ENCODE data around the gene EPB42. TPM values are rescaled to one million over a fixed set of nuclear protein-coding genes. Genes with fewer than 3 reads are reported as not detected.
A peak's percentile ranks its signal among the peaks of the same experiment; 100 is the strongest.

The EPB42 gene
- polyA plus RNA-seq, 1 donor (not counting 4 experiments of a cell fraction or from before 2014, with no cell fraction given): not detected

DNA sequence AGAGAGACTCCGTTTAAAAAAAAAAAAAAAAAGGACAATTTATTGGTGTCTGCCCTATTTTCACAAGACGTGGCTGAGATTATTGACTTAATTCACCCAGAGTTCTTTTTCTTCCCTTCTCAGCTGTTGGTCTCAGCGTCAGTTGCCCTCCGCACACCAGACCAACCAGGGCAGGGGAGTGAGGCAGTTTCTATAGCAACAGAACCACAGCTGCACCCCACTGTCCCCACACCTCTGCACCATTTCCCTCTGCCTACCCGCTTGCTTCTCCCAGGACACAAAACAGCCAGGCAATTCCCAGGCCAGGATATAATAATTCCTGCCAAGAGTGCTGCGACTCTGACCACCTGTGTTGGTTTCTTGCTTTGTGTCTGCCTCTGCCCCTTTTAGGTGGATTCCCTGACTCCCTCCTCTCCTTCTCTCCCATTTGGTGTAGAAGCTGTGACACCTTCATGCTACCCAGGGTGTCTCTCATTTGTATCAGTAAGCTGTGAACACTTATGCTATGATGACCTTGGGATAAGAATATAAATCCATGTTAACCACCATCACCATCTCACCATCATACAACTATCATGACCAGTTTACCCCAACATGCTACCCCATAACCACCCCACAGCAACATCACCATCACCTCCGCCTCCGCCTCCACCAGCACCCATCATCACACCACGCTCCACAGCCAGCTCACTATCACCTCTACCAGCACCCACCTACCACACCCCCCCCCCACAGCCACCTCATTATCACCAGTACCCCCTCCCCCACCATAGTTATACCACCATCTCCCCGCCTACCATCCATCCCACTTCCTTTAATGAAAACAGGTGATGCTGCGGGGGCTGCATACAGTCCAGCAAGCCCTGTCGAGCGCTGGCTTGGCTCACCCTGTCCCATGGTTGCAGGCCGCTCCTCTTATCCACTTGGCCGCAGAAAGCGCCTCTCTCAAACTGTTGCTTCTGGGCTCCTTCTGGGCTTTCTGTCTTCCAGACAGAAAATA, 589 bp downstream of the EPB42 start:
- DNase-seq (ENCODE audit: low read depth, low spot score): no peak
- peak overlapping the region; percentile 71 for H3K27ac ChIP-seq (ENCODE audit: control insufficient read depth, insufficient read depth, low read length)
- dilution Hi-C loops (cut with MboI; ENCODE audit: extremely low pct_ligation_motif_present, low sequenced_read_pairs): no loop called here

DNA sequence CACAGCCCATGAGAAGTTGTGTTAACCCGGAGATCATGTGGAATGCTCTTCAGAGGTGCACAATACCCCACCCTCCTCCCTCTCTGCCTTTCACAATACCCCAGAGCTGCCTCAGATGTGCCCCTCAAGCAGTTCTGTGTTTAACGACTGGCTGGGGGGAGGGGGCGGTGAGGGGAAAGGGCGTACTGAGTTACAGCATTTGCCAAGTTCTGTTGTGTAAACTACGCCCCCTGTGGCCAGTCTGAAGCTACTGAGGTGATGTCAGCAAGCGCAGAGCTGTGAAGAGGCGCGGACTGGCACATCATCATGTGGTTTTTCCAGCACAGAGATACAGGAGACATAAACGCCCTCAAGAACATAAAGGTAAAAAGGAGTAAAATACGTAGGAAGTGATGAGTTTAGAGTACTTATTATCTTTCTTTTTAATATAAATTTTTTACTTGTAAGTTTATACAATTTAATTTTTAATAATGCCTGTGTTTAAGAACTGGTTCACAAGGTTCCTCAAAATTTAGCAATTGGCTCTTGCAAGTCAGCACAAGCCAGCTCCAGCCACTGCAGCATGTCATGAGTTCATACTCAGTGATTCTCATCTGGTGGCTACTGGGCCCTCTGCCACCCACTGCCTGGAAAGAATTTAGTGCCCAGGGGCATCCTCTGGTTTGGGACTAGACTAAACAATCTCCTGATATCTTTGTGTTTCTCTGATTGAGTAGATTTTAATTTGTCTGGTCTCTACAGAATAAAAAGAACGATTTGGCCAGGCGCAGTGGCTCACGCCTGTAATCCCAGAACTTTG, 1.7 kb downstream of the EPB42 start:
- H3K27me3 ChIP-seq (ENCODE audit: control insufficient read depth, extremely low read depth, insufficient read depth, low read length): no peaks in the 10 kb centered on the region
- peak; percentile 91 for FAIRE-seq
- no peak for TF ChIP-seq EZH2 (IDR thresholded peaks at IDR 0.05; ENCODE audit: low read length)
- TF ChIP-seq, protein P1, sequence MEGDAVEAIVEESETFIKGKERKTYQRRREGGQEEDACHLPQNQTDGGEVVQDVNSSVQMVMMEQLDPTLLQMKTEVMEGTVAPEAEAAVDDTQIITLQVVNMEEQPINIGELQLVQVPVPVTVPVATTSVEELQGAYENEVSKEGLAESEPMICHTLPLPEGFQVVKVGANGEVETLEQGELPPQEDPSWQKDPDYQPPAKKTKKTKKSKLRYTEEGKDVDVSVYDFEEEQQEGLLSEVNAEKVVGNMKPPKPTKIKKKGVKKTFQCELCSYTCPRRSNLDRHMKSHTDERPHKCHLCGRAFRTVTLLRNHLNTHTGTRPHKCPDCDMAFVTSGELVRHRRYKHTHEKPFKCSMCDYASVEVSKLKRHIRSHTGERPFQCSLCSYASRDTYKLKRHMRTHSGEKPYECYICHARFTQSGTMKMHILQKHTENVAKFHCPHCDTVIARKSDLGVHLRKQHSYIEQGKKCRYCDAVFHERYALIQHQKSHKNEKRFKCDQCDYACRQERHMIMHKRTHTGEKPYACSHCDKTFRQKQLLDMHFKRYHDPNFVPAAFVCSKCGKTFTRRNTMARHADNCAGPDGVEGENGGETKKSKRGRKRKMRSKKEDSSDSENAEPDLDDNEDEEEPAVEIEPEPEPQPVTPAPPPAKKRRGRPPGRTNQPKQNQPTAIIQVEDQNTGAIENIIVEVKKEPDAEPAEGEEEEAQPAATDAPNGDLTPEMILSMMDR (optimal IDR thresholded peaks at IDR 0.05 in 1 of 3, IDR thresholded peaks at IDR 0.05 in 1 of 3, conservative IDR thresholded peaks at IDR 0.05 in 1 of 3; ENCODE audit: extremely low read depth in 1 of 3, insufficient read depth in 2 of 3, low read length in 3 of 3): peak; percentile 78 to 84 (median 79)
- peak overlapping the region; percentile 52 for H3K9ac ChIP-seq (ENCODE audit: control insufficient read depth, extremely low read depth, insufficient read depth, low read length)
- no peaks in the 10 kb centered on the region for H4K20me1 ChIP-seq (ENCODE audit: control insufficient read depth, extremely low read depth, insufficient read depth, low read length)
- peak overlapping the region; percentile 78 for H2AFZ ChIP-seq (ENCODE audit: control insufficient read depth, low read length)
- DNase-seq (ENCODE audit: low read depth, low spot score): peak; percentile 80
- dilution Hi-C loops (cut with MboI; ENCODE audit: extremely low pct_ligation_motif_present, low sequenced_read_pairs): no loop called here
- peak overlapping the region; percentile 68 for H3K4me2 ChIP-seq (ENCODE audit: control insufficient read depth, extremely low read depth, insufficient read depth, low read depth, low read length)
- H3K36me3 ChIP-seq (ENCODE audit: control insufficient read depth in 2 of 2, extremely low read depth in 1 of 2, insufficient read depth in 2 of 2, low read length in 2 of 2): no peaks in the 10 kb centered on the region
- H3K9me1 ChIP-seq (ENCODE audit: control insufficient read depth, extremely low read depth, insufficient read depth, low read length): no peaks in the 10 kb centered on the region
- H3K79me2 ChIP-seq (ENCODE audit: control insufficient read depth, insufficient read depth, low read length): no peaks in the 10 kb centered on the region
- peak overlapping the region in 1 of 3 experiments; percentile 6 for H3K4me3 ChIP-seq (ENCODE audit: control insufficient read depth in 2 of 3, extremely low read depth in 1 of 3, insufficient read depth in 2 of 3, low read depth in 1 of 3, low read length in 3 of 3)
- H3K27ac ChIP-seq (ENCODE audit: control insufficient read depth, insufficient read depth, low read length): peak overlapping the region; percentile 71
- no peaks in the 10 kb centered on the region for H3K9me3 ChIP-seq (ENCODE audit: control insufficient read depth, low read depth, low read length)
- peaks cover 8% of the 10 kb centered on the region for H3K4me1 ChIP-seq (ENCODE audit: control insufficient read depth, extremely low read depth, insufficient read depth, low read length)

More for the DNA sequence above, 589 bp downstream of the EPB42 start:
- Histone ChIP-seq H3K27me3 (ENCODE audit: control insufficient read depth, extremely low read depth, insufficient read depth, low read length) (no peaks in the 10 kb centered on the region), H3K9ac (ENCODE audit: control insufficient read depth, extremely low read depth, insufficient read depth, low read length) (no peak overlapping the region), H3K4me3 (ENCODE audit: control insufficient read depth in 2 of 3, extremely low read depth in 1 of 3, insufficient read depth in 2 of 3, low read depth in 1 of 3, low read length in 3 of 3) (no peak overlapping the region), H3K79me2 (ENCODE audit: control insufficient read depth, insufficient read depth, low read length) (no peaks in the 10 kb centered on the region), H3K36me3 (ENCODE audit: control insufficient read depth in 2 of 2, extremely low read depth in 1 of 2, insufficient read depth in 2 of 2, low read length in 2 of 2) (no peaks in the 10 kb centered on the region), H3K4me2 (ENCODE audit: control insufficient read depth, extremely low read depth, insufficient read depth, low read depth, low read length) (no peak overlapping the region), H2AFZ (ENCODE audit: control insufficient read depth, low read length) (no peak overlapping the region), H3K4me1 (ENCODE audit: control insufficient read depth, extremely low read depth, insufficient read depth, low read length) (peaks cover 8% of the 10 kb centered on the region), H4K20me1 (ENCODE audit: control insufficient read depth, extremely low read depth, insufficient read depth, low read length) (no peaks in the 10 kb centered on the region), H3K9me1 (ENCODE audit: control insufficient read depth, extremely low read depth, insufficient read depth, low read length) (no peaks in the 10 kb centered on the region), H3K9me3 (ENCODE audit: control insufficient read depth, low read depth, low read length) (no peaks in the 10 kb centered on the region)
- FAIRE-seq: no peak
- TF ChIP-seq, protein P1 (optimal IDR thresholded peaks at IDR 0.05 in 1 of 3, IDR thresholded peaks at IDR 0.05 in 1 of 3, conservative IDR thresholded peaks at IDR 0.05 in 1 of 3; ENCODE audit: extremely low read depth in 1 of 3, insufficient read depth in 2 of 3, low read length in 3 of 3): no peak
- TF ChIP-seq EZH2 (IDR thresholded peaks at IDR 0.05; ENCODE audit: low read length): no peak
